K562 (cell line): ENCODE data around the gene MKNK2. TPM values are rescaled to one million over a fixed set of nuclear protein-coding genes. Genes with fewer than 3 reads are reported as not detected.

ENCODE experiments used
- AFF1 ChIP-seq, 2 experiments: fragments of 450-650 bp; IDR thresholded peaks; 2 replicates each; pipeline ENCODE4 v1.6.1; 2018; ENCODE audit warnings: mild to moderate bottlenecking in 2 of 2, low read depth in 1 of 2; ENCODE audit not compliant: partially characterized antibody in 2 of 2
- HDGF ChIP-seq: fragments of 450-650 bp; IDR thresholded peaks from 2 replicates; pipeline ENCODE4 v1.6.1; 2016
- KDM2B ChIP-seq: fragments of 250-450 bp; sonication (Bioruptor Pico); IDR thresholded peaks from 2 replicates; pipeline ENCODE4 v1.8.0; 2021; ENCODE audit warnings: mild to moderate bottlenecking, moderate library complexity
- NKRF ChIP-seq: fragments of 450-650 bp; IDR thresholded peaks from 2 replicates; pipeline ENCODE4 v1.6.1; 2016; ENCODE audit warnings: borderline replicate concordance
- SP2 ChIP-seq: IDR thresholded peaks from 2 replicates; pipeline ENCODE4 v1.6.1; 2011; ENCODE audit warnings: mild to moderate bottlenecking, low read depth, low read length, moderate library complexity; ENCODE audit not compliant: poor library complexity, severe bottlenecking; ENCODE audit errors: extremely low read depth
- THRA ChIP-seq: fragments of 450-650 bp; IDR thresholded peaks from 2 replicates; pipeline ENCODE4 v1.6.1; 2017; ENCODE audit warnings: mild to moderate bottlenecking, moderate library complexity
- ZNF407 ChIP-seq: fragments of 450-650 bp; IDR thresholded peaks from 2 replicates; pipeline ENCODE4 v1.6.1; 2016; ENCODE audit warnings: low read depth
- ZNF668 ChIP-seq: fragments of 250-450 bp; sonication (Bioruptor Pico); IDR thresholded peaks from 2 replicates; pipeline ENCODE4 v1.8.0; 2022; ENCODE audit warnings: mild to moderate bottlenecking, inconsistent platforms
- polyA plus RNA-seq, 8 experiments: library from polyadenylated mRNA; depleted of rRNA in 4 of 8; stranded (reverse) in 5 of 8; unstranded in 3 of 8; fragments of >200 nt; fragmentation: Nextera tagmentation in 2 of 8; fragmentation: Illumina TruSeq in 1 of 8; extraction: Ambion mirVana in 2 of 8; extraction: Trizol in 1 of 8; gene quantifications; 2 replicates each; pipeline versions ENCODE4 v1.2.1 to v1.2.3, GENCODE V29; 2011 to 2014; ENCODE audit warnings: inconsistent platforms in 1 of 8, missing spikeins in 1 of 8
- total RNA-seq, 7 experiments: library from RNA; depleted of rRNA in 6 of 7; stranded (reverse); fragments of >200 nt in 6 of 7; fragmentation: Illumina TruSeq in 2 of 7; extraction: Trizol in 2 of 7; gene quantifications; 2 replicates each; pipeline versions ENCODE4 v1.2.1 to v1.2.3, GENCODE V29; 2011 to 2021; ENCODE audit warnings: low replicate concordance in 1 of 7

Gene MKNK2
- total and polyA plus RNA-seq, 9 of the 15 experiments (the other 6 are each of a cell fraction or from before 2014, with no cell fraction given), result 5.1 to 191 (median 51.9) TPM

- TF ChIP-seq ZNF407, result no peak
- TF ChIP-seq AFF1 (IDR thresholded peaks at IDR 0.05; ENCODE audit: low read depth in 1 of 2, partially characterized antibody in 2 of 2), result no peak
- TF ChIP-seq SP2, result no peak
- TF ChIP-seq THRA, result no peak
- TF ChIP-seq HDGF, result no peak
- TF ChIP-seq NKRF, result peak; percentile 81
- no peak for TF ChIP-seq ZNF668 (CRISPR knock-in tag)
- TF ChIP-seq KDM2B (CRISPR knock-in tag), result no peak
These were observed 45.6 kb upstream of the MKNK2 start, which contains the start of gene IZUMO4 (continued) for GRCh38 chr19:2096480-2097202.
